G401.6 (cell line): ENCODE measurements around the gene OR6N2.

ENCODE experiments used
- FAIRE-seq: peaks from 2 replicates; lab custom pipeline; 2012; peaks lifted over from hg19 to GRCh38; lab: Jason Lieb, UNC

OR6N2 gene

DNA sequence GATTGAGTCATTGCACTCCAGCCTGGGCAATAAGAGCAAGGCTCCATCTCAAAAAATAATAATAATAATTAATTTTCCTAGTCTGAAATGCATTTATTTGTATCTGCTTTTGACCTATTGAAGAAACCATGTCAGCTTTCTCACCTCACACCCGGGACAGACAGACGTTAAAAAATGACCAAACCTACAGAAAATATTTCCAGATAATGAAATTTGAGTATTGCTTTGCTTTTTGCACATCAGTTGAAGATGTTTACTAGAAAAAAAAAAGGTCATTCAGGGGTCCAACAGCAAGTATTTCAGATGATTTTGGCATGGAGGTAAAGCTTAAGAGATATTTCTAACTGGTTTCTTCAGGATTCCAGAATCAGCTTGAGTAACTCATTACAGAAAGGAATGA is 26.6 kb downstream of the OR6N2 start, which contains the start of gene OR6K6:
Gene OR6K6, plus strand, starts transcription at position 301 of the 400 bp plus-strand sequence. CDS start 168 bp downstream, outside the sequence.
- FAIRE-seq = no peak

GRCh38 chr1:158752155-158752712 is 28.8 kb downstream of the OR6N2 start:
- FAIRE-seq = no peak

- no peak for FAIRE-seq
These were observed 45.2 kb downstream of the OR6N2 start for GRCh38 chr1:158735848-158736247.

DNA sequence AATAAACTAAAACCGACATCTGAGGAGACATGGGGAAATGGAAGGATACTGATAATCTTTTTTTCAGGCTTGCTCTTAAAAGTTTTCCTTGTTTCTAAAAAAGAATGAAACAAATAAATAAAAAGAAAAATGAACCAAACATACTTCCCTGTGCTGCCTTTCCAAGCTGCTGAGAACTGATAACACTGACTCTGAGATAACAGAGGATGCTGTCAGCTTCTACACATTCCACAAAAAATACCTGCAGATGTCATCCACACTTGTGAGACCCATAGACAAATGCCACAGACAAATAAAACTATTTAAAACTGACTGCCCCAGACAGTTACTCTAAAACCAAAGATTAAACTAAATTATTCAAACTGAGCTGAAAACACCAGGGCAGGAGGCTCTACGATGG is 48.5 kb downstream of the OR6N2 start:
- no peak for FAIRE-seq

DNA sequence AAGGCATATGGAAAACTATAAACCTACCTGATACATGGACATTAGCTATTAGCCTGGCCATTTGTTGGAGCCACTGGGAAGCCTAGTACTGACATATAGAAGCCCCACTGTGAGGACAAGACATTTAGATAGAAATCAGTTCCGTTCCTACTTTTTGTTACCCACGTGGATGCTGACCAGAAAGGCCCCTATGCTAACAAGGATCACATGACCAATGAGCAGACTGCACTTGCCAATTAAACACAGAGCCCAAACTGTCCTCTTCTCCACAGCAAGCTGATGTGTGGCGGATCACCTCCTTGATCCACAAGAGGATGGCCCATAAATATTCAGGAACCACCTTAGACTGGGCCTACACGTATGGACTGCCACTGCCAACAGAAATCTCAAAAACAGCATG is 49.3 kb downstream of the OR6N2 start:
- FAIRE-seq = no peak

- no peak for FAIRE-seq
These were observed 50.6 kb downstream of the OR6N2 start for GRCh38 chr1:158730453-158730852.

DNA sequence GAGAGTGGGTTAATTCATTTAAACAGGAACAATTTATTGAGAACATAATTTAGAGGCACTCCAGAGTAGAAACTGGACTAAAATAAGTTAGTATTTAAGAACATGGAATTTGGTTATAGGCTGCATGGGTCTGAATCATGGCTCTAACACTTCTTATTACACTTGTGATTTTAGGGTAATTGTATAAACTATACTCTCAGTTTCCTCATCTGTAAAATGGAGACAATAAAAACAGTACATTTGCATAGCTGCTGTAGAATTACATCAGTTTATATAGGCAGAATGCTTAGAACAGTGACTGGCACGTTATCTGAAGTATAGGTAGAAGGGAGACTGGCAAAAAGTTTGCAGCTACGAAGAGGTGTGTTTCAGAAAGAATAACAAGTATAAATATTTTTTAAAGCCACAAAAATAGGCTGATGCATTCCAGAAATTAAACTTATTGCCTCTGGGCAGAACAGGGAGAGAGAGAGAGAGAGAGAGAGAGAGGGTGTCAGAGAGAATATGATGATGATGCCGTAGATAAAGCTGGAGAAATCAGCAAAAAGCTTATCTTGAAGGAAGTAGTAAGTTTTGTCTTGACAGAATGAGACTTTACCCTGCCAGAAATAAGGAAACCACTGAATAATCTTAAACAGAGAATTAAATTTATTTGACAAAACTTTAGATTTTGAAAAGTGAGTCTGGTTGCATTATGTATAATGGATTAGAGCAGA is 52.3 kb downstream of the OR6N2 start:
- no peak for FAIRE-seq

DNA sequence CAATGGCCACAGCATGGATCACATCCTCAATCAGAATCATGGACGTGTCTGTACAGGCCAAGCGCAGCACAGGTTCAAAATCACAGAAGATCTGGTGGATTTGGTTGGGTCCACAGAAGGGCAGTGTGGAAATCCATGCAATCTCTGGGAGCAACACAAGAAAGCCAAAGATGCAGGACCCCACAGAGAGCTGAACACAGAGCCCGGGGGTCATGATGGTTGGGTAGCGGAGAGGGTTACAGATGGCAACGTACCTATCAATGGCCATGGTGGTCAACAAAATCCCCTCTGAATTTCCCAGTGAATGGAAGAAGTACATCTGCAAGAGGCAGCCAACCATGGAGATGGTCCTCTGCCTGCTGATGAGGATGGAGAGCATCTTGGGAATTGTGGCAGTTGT is 56.6 kb downstream of the OR6N2 start:
- FAIRE-seq = no peak
